Loucy (cell line): ENCODE measurements around the gene RNU6-9.

Source experiments
- H2AFZ ChIP-seq: fragments of 200-600 bp; sonication (generic); 2 replicates; pipeline ENCODE4 v1.6.0; 2016; ENCODE audit warnings: antibody characterized with exemption, mild to moderate bottlenecking, low read length, moderate library complexity
- H3F3A ChIP-seq: fragments of 200-600 bp; 2 replicates; pipeline ENCODE4 v1.6.0; 2016; ENCODE audit warnings: antibody characterized with exemption, low read depth, mild to moderate bottlenecking
- H3K27me3 ChIP-seq: fragments of 200-600 bp; sonication (generic); 2 replicates; pipeline ENCODE4 v1.6.1; 2014; ENCODE audit warnings: low read length, mild to moderate bottlenecking; ENCODE audit not compliant: insufficient read depth, poor library complexity, severe bottlenecking
- H3K36me3 ChIP-seq: fragments of 200-600 bp; sonication (generic); 2 replicates; pipeline ENCODE4 v1.6.1; 2016; ENCODE audit warnings: low read length; ENCODE audit not compliant: insufficient read depth
- H3K4me1 ChIP-seq: fragments of 200-600 bp; sonication (generic); 2 replicates; pipeline ENCODE4 v1.5.1; 2014; ENCODE audit warnings: low read length, mild to moderate bottlenecking; ENCODE audit not compliant: insufficient read depth, poor library complexity, severe bottlenecking
- H3K4me2 ChIP-seq: fragments of 200-600 bp; sonication (generic); 2 replicates; pipeline ENCODE4 v1.6.0; 2014; ENCODE audit warnings: antibody characterized with exemption, low read length, low read depth, mild to moderate bottlenecking; ENCODE audit not compliant: poor library complexity, severe bottlenecking
- H3K4me3 ChIP-seq: fragments of 200-600 bp; sonication (generic); 2 replicates; pipeline ENCODE4 v1.5.1; 2014; ENCODE audit warnings: low read length, mild to moderate bottlenecking, mixed read lengths; ENCODE audit not compliant: poor library complexity, severe bottlenecking
- H3K79me2 ChIP-seq: fragments of 200-600 bp; sonication (generic); 2 replicates; pipeline ENCODE4 v1.6.1; 2014; ENCODE audit warnings: low read length; ENCODE audit not compliant: insufficient read depth
- H3K9ac ChIP-seq: fragments of 200-600 bp; sonication (generic); 2 replicates; pipeline ENCODE4 v1.6.0; 2014; ENCODE audit warnings: mild to moderate bottlenecking, low read depth, low read length, moderate library complexity; ENCODE audit not compliant: poor library complexity, severe bottlenecking
- H3K9me2 ChIP-seq: fragments of 200-600 bp; sonication (generic); replicated peaks from 2 replicates; pipeline ENCODE4 v1.6.1; 2016; ENCODE audit warnings: low read depth, low read length, mixed read lengths
- H3K9me3 ChIP-seq: fragments of 200-600 bp; sonication (generic); 2 replicates; pipeline ENCODE4 v1.6.1; 2014; ENCODE audit warnings: mild to moderate bottlenecking, antibody characterized with exemption, low read length, low read depth; ENCODE audit not compliant: insufficient read depth
- H4K20me1 ChIP-seq: fragments of 200-600 bp; sonication (generic); 2 replicates; pipeline ENCODE4 v1.6.0; 2014; ENCODE audit warnings: antibody characterized with exemption, low read length, mild to moderate bottlenecking; ENCODE audit not compliant: insufficient read depth, poor library complexity, severe bottlenecking
- EZH2phosphoT487 ChIP-seq: fragments of 200-600 bp; IDR thresholded peaks from 2 replicates; pipeline ENCODE4 v1.6.1; 2018; ENCODE audit warnings: antibody characterized with exemption, mild to moderate bottlenecking, moderate library complexity, borderline replicate concordance
- TF ChIP-seq, protein P1 (sequence below): fragments of 200-600 bp; sonication (generic); conservative IDR thresholded peaks from 2 replicates; pipeline ENCODE4 v1.5.1; 2014; ENCODE audit warnings: mild to moderate bottlenecking, antibody characterized with exemption, low read length

The RNU6-9 gene

DNA sequence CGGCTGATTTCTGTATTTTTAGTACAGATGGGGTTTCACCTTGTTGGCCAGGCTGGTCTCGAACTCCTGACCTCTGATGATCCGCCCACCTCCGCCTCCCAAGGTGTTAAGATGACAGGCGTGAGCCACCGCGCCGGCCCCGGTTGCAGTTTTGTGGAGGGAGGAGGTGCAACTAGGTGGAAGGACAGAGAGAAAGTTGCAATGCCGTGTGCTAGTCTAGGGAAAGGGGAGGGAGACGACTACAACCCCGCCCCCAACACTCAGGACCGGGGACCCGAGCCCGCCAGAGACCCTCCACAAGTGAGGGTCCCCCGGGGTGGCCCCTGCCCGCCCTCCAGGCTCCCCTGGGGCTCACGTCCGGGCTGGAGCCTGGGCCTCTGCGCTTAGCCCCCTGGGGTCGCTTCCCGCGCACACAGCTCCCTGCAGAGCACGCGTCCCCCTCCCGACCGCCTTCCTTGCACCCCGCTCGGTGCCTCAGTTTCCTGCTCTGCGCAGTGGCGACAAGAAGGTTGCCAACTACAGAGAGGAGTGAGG, 31.3 kb downstream of the RNU6-9 start:
- no peak for TF ChIP-seq EZH2phosphoT487
- TF ChIP-seq, protein P1, sequence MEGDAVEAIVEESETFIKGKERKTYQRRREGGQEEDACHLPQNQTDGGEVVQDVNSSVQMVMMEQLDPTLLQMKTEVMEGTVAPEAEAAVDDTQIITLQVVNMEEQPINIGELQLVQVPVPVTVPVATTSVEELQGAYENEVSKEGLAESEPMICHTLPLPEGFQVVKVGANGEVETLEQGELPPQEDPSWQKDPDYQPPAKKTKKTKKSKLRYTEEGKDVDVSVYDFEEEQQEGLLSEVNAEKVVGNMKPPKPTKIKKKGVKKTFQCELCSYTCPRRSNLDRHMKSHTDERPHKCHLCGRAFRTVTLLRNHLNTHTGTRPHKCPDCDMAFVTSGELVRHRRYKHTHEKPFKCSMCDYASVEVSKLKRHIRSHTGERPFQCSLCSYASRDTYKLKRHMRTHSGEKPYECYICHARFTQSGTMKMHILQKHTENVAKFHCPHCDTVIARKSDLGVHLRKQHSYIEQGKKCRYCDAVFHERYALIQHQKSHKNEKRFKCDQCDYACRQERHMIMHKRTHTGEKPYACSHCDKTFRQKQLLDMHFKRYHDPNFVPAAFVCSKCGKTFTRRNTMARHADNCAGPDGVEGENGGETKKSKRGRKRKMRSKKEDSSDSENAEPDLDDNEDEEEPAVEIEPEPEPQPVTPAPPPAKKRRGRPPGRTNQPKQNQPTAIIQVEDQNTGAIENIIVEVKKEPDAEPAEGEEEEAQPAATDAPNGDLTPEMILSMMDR, result no peak
- Histone ChIP-seq H3K36me3 (no peaks in the 10 kb centered on the region), H2AFZ (peak overlapping the region; percentile 93), H3K4me1 (peaks cover 2% of the 10 kb centered on the region), H3K79me2 (peaks cover 31% of the 10 kb centered on the region), H3K4me2 (peak overlapping the region; percentile 92), H3K4me3 (peak overlapping the region; percentile 100), H3F3A (no peaks in the 10 kb centered on the region), H3K9ac (peak overlapping the region; percentile 98), H3K9me3 (no peaks in the 10 kb centered on the region), H3K27me3 (peaks cover 5% of the 10 kb centered on the region), H4K20me1 (peaks cover 4% of the 10 kb centered on the region), H3K9me2 (no peaks in the 10 kb centered on the region)

DNA sequence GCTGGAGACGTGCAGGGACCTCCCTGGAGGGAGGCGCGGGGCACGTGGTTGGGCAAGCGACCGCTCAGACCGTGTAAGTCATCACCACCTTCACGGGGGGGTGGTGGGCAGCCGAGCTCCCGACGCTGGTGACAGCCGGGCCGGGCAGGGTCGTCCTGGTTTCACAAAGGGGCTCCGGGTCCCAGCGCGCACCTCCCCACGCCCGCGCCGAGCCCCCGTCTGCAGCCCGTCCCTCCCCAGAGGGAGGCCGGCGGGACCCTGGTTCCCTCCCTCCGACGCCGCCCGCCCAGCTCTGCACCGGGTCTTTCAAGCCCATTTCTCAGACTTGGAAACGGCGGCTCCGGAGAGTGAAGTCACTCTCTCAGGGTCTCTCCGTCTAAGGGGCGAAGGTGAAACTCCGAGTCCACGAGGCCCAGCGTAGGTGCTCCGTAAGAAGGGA, 31.8 kb downstream of the RNU6-9 start:
- Histone ChIP-seq H3K9me3 (no peaks in the 10 kb centered on the region), H3K9ac (peak overlapping the region; percentile 98), H3K4me3 (peak overlapping the region; percentile 100), H3K4me2 (peak overlapping the region; percentile 92), H3K27me3 (peaks cover 5% of the 10 kb centered on the region), H3K79me2 (peaks cover 31% of the 10 kb centered on the region), H3K4me1 (peaks cover 2% of the 10 kb centered on the region), H3K36me3 (no peaks in the 10 kb centered on the region), H3F3A (no peaks in the 10 kb centered on the region), H2AFZ (peak overlapping the region; percentile 93), H4K20me1 (peaks cover 4% of the 10 kb centered on the region), H3K9me2 (no peaks in the 10 kb centered on the region)
- TF ChIP-seq, protein P1, result no peak
- no peak for TF ChIP-seq EZH2phosphoT487

GRCh38 chr19:925526-926322, 32.4 kb downstream of the RNU6-9 start, which contains the start of gene ARID3A:
Gene ARID3A (plus strand): TSS chr19:926035. CDS start chr19:929529, 3,494 bp downstream.
- H3K4me1 ChIP-seq, result peaks cover 2% of the 10 kb centered on the region
- H3K27me3 ChIP-seq, result peaks cover 5% of the 10 kb centered on the region
- H3K4me3 ChIP-seq, result peak within 1 kb of the TSS; percentile 100

More at GRCh38 chr19:925526-926322, 32.4 kb downstream of the RNU6-9 start, which contains the start of gene ARID3A:
- TF ChIP-seq, protein P1, result no peak
- TF ChIP-seq EZH2phosphoT487, result no peak
- peak within 1 kb of the TSS; percentile 92 for H3K4me2 ChIP-seq
- peak within 1 kb of the TSS; percentile 98 for H3K9ac ChIP-seq
- no peaks in the 10 kb centered on the region for H3K9me2 ChIP-seq
- H3K36me3 ChIP-seq, result no peaks in the 10 kb centered on the region
- H4K20me1 ChIP-seq, result peaks cover 4% of the 10 kb centered on the region
- H2AFZ ChIP-seq, result peak within 1 kb of the TSS; percentile 93
- peaks cover 31% of the 10 kb centered on the region for H3K79me2 ChIP-seq
- no peaks in the 10 kb centered on the region for H3F3A ChIP-seq
- H3K9me3 ChIP-seq, result no peaks in the 10 kb centered on the region
